ENCODE results near the gene GARNL3. TPM values are rescaled to one million over a fixed set of nuclear protein-coding genes. Genes with fewer than 3 reads are reported as not detected.

The GARNL3 gene
- total RNA-seq, 1 experiment from 2014 or later = 11.5 TPM

DNA sequence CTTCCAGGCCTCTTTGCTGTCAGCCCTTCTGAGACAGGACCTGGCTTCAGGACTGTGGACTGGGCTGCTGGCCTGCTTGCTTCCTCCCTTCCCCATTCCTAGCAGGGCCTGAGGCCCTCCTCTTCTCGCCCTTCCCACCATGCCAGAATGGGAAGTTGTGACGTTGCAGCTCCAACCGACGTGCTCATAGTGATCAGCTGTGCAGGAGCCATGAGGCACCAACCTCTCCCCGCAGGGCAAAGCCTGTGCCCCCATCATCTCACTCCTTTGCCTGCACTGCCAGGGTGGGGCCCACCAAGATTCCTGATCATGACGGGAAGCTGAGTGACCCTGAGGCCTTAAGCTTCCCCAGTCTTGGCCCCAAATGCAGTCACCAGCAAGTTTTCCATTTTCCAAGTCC lies 45.1 kb upstream of the GARNL3 start:
- no peak for DNase-seq (ENCODE audit: low read depth, low spot score)
- TF ChIP-seq SIN3A (IDR thresholded peaks at IDR 0.05; ENCODE audit: borderline replicate concordance, insufficient read depth, low read depth, low read length) (no peak), POLR2AphosphoS5 (IDR thresholded peaks at IDR 0.05; ENCODE audit: low read depth, low read length) (no peak), TCF7L2 (IDR thresholded peaks at IDR 0.05; ENCODE audit: low read depth, low read length) (no peak), CTCF (IDR thresholded peaks at IDR 0.05) (no peak)
- TF ChIP-seq, protein P1, sequence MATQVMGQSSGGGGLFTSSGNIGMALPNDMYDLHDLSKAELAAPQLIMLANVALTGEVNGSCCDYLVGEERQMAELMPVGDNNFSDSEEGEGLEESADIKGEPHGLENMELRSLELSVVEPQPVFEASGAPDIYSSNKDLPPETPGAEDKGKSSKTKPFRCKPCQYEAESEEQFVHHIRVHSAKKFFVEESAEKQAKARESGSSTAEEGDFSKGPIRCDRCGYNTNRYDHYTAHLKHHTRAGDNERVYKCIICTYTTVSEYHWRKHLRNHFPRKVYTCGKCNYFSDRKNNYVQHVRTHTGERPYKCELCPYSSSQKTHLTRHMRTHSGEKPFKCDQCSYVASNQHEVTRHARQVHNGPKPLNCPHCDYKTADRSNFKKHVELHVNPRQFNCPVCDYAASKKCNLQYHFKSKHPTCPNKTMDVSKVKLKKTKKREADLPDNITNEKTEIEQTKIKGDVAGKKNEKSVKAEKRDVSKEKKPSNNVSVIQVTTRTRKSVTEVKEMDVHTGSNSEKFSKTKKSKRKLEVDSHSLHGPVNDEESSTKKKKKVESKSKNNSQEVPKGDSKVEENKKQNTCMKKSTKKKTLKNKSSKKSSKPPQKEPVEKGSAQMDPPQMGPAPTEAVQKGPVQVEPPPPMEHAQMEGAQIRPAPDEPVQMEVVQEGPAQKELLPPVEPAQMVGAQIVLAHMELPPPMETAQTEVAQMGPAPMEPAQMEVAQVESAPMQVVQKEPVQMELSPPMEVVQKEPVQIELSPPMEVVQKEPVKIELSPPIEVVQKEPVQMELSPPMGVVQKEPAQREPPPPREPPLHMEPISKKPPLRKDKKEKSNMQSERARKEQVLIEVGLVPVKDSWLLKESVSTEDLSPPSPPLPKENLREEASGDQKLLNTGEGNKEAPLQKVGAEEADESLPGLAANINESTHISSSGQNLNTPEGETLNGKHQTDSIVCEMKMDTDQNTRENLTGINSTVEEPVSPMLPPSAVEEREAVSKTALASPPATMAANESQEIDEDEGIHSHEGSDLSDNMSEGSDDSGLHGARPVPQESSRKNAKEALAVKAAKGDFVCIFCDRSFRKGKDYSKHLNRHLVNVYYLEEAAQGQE (IDR thresholded peaks at IDR 0.05; ENCODE audit: insufficient read depth in 1 of 2, low read depth in 2 of 2, low read length in 1 of 2) = no peak
- Histone ChIP-seq H3K4me1 (ENCODE audit: control insufficient read depth, insufficient read depth, low read length) (no peaks in the 10 kb centered on the region), H3K27me3 (ENCODE audit: control insufficient read depth, insufficient read depth, low read length) (no peaks in the 10 kb centered on the region), H3K4me3 (ENCODE audit: low read depth in 2 of 2, low read length in 2 of 2) (no peak overlapping the region), H3K9me3 (ENCODE audit: control insufficient read depth, insufficient read depth, low read depth, low read length) (no peaks in the 10 kb centered on the region), H3K27ac (ENCODE audit: low read length) (no peak overlapping the region), H3K36me3 (ENCODE audit: control insufficient read depth, insufficient read depth, low read length) (no peaks in the 10 kb centered on the region)
- in situ Hi-C loops (cut with HindIII; ENCODE audit: low pct_unique_long_range_greater_than_20kb, low sequenced_read_pairs) (no loop called here), intact Hi-C loops (cut with micrococcal nuclease; ENCODE audit: unreplicated experiment) (no loop called here)
- no peak for ATAC-seq
- no TSS peak for BruUV-seq (replicated peaks)
- ChIA-PET POLR2A (no interaction called here), CTCF (no interaction called here)

GRCh38 chr9:127221695-127222094 lies 42.9 kb upstream of the GARNL3 start:
- POLR2A ChIA-PET = no interaction called here

More at GRCh38 chr9:127221695-127222094, 42.9 kb upstream of the GARNL3 start:
- no peak overlapping the region for H3K4me3 ChIP-seq (ENCODE audit: low read depth in 2 of 2, low read length in 2 of 2)
- H3K9me3 ChIP-seq (ENCODE audit: control insufficient read depth, insufficient read depth, low read depth, low read length) = no peaks in the 10 kb centered on the region
- DNase-seq (ENCODE audit: low read depth, low spot score) = no peak
- no peaks in the 10 kb centered on the region for H3K36me3 ChIP-seq (ENCODE audit: control insufficient read depth, insufficient read depth, low read length)
- H3K27me3 ChIP-seq (ENCODE audit: control insufficient read depth, insufficient read depth, low read length) = no peaks in the 10 kb centered on the region
- ATAC-seq = no peak
- TF ChIP-seq CTCF (IDR thresholded peaks at IDR 0.05) (no peak), TCF7L2 (IDR thresholded peaks at IDR 0.05; ENCODE audit: low read depth, low read length) (no peak), POLR2AphosphoS5 (IDR thresholded peaks at IDR 0.05; ENCODE audit: low read depth, low read length) (no peak), SIN3A (IDR thresholded peaks at IDR 0.05; ENCODE audit: borderline replicate concordance, insufficient read depth, low read depth, low read length) (no peak)
- TF ChIP-seq, protein P1 (IDR thresholded peaks at IDR 0.05; ENCODE audit: insufficient read depth in 1 of 2, low read depth in 2 of 2, low read length in 1 of 2) = no peak
- in situ Hi-C loops (cut with HindIII; ENCODE audit: low pct_unique_long_range_greater_than_20kb, low sequenced_read_pairs) = no loop called here
- no TSS peak for BruUV-seq (replicated peaks)
- CTCF ChIA-PET = no interaction called here
- H3K4me1 ChIP-seq (ENCODE audit: control insufficient read depth, insufficient read depth, low read length) = peaks cover 2% of the 10 kb centered on the region
- H3K27ac ChIP-seq (ENCODE audit: low read length) = no peak overlapping the region
- intact Hi-C loops (cut with micrococcal nuclease; ENCODE audit: unreplicated experiment) = no loop called here
